ELR (cell line): Measurements from ENCODE around the gene SDHA.
"Not testable (repeated sequence)": the region's sequence is repeated elsewhere in the genome, so short reads cannot be mapped to it uniquely, and the experiment has no call there.

Experiments
- DNase-seq: peaks from one replicate; pipeline ENCODE4 v3.0.0-alpha.2; 2015; ENCODE audit warnings: low read depth

SDHA gene

DNA sequence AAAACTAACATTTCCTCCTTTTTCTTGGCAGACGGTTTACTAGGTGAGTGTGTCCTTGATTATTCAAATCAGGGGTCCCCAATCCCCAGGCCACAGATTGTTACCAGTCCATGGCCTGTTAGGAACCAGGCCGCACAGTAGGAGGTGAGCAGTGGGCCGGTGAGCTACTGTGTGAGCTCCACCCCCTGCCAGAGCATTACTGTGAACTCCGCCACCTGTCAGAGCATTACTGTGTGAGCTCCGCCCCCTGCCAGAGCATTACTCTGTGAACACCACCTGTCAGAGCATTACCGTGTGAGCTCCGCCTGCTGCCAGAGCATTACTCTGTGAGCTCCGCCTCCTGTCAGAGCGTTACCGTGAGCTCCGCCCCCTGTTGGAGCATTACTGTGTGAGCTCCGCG lies 39.0 kb downstream of the SDHA start:
- no peak for DNase-seq

GRCh38 chr5:263275-263974 lies 45.3 kb downstream of the SDHA start:
- DNase-seq = peak; percentile 92

DNA sequence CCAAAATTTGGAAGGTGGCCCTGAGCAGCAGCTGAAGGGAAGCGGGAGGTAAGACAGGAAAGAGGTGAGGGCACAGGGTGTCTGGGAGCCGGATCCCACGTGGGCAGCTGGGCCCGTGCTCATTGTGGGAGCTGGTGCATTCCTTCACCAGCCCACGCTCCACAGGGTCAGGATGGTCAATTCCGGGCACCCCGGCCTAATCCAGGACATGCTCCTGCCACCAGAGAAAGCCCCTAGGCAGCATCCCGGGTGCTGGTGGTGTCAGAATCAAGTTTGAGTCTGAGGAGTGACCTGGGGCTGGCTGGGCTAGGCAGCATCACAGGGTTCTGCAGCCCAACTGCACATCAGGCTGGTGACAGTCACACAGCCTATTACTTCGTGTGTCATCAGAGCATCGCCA lies 46.2 kb downstream of the SDHA start:
- DNase-seq = no peak

- DNase-seq = peak; percentile 76
Observed at GRCh38 chr5:266311-267026, 48.3 kb downstream of the SDHA start.

DNA sequence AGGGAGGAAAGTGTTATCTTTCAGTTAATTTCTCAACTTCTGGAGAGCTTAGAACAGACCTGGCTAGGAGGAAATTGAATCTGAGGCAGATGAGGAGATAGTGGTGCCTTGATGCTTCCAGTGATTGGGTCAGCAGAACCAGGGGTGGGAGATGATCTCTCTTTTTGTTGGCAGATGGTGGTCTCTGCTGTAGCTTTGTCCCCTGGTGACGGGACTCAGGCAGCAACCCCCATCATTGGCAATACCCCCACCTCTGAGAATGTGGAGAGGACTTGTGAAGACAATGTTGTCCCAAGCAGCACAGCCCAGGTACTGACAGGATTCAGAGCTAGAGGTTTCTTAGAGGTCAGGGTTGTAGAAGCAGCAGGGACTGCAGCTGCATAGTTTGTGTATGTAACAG lies 49.6 kb downstream of the SDHA start:
- no peak for DNase-seq

DNA sequence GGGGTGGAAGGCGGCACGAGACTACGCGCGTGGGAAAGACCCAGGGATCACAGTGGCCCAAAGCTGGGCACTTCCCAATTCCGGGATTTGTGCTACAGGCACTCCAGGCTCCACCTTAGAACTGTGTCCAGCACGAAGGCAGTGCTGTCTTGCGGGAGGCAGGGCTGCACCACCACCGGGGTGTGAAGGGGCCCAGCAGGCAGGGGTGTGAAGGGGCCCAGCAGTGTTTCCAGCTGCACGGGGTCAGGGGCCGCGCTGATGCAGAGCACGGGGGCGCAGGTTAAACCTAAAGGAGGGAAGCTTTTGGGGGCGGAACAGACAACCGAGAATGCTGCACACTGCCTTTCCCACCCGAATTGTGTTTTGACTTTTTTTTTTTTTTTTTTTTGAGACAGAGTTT lies 52.2 kb downstream of the SDHA start:
- DNase-seq = no peak

- DNase-seq = not testable (repeated sequence)
Observed at GRCh38 chr5:271828-272167, 53.7 kb downstream of the SDHA start.

DNA sequence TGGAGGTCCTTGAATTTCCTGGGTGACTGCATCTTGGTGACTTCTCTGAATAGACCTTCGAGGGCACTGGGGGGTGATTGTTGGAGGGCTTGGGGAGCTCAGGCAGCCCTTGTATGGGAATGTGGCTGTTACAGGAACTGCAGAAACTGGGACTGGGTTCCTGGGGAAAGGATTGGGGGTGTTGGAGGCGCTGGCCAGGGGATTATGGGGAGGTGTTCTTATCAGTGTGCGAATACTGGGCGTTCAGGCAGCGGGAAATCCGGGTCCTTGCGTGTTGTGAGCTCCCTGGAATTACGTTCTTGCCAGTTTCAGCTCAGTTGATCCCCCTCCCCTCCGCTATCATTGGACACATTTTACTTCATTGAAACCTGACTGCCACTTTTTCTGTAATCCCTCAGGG lies 55.0 kb downstream of the SDHA start:
- DNase-seq = not testable (repeated sequence)

- DNase-seq = not testable (repeated sequence)
Observed at GRCh38 chr5:273491-273890, 55.4 kb downstream of the SDHA start.

- DNase-seq = not testable (repeated sequence)
Observed at GRCh38 chr5:274346-274745, 56.2 kb downstream of the SDHA start.

DNA sequence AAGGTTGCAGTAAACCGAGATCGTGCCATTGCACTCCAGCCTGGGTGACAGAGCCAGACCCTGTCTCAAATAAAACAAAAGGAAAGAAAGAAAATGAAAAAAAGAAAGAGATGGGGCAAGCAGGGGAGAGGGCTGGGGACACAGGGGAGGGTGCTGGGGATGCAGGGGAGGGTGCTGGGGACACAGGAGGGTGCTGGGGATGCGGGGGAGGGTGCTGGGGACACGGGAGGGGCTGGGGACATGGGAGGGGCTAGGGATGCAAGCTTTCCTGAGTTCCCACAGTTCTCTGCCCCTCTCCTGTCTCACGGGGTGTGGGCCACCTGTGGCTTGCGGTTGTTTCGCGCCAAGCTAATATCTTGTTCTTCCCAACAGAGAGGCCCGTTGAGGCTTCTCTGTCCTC lies 60.5 kb downstream of the SDHA start:
- DNase-seq = no peak

DNA sequence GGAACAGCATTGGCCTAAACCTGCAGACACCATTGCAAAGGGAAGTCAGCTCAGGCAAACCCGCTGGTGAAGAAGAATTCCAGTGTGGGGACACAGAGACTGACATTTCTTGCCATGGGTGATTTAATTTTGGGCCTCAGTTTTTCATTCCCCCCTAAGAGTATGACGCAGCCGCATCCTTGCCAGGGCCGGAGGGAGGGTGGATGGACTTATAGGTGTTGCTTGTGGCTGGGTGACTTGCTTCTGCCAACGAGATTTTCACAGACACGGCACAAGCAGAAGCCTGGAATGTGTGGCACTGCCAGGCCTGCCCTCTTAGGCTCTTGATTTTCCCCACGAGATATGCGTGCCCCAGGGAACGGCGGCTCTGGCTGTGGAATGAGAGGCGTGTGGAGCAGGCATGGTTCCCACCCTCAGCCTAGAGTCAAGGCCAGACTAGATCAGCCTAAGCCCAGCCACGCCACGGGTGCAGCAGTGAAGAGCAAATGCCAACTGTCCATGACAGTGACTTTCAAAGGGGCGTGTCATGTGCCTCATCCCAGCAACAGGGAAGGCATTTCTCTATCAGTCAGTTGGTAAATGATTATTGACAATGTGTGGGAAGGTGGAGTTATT lies 61.0 kb downstream of the SDHA start:
- not testable (repeated sequence) for DNase-seq

- DNase-seq = no peak
Observed at GRCh38 chr5:285991-286557, 68.0 kb downstream of the SDHA start.

GRCh38 chr5:290200-290599 lies 72.1 kb downstream of the SDHA start:
- not testable (repeated sequence) for DNase-seq

DNA sequence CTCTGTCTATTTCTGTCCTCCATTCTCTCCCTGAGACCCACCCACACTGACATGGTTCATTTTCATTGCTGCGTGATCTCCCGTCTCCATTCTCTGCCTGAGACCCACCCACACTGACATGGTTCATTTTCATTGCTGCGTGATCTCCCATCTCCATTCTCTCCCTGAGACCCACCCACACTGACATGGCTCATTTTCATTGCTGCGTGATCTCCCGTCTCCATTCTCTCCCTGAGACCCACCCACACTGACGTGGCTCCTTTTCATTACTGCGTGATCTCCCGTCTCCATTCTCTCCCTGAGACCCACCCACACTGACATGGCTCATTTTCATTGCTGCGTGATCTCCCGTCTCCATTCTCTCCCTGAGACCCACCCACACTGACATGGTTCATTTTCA lies 73.2 kb downstream of the SDHA start:
- DNase-seq = not testable (repeated sequence)

DNA sequence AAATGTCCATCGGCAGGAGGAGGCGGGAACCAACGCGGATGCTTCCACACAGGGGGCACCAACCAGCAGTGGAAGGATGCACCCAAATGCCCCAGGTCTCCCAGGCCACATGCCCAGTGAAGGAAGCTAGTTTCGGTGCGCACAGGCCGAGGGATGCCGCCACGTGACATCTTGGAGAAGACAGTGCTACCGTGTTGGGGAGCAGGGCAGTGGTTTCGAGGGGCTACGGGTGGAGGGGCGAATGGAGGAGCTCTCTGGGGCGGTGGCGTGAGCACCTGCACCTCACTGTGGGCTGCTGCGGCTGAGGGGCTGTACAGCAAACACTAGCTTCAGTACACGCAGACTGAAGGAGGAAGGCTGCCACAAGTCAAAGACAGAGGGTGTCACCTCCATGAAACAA lies 76.7 kb downstream of the SDHA start:
- not testable (repeated sequence) for DNase-seq

GRCh38 chr5:296207-296606 lies 78.1 kb downstream of the SDHA start:
- DNase-seq = not testable (repeated sequence)

DNA sequence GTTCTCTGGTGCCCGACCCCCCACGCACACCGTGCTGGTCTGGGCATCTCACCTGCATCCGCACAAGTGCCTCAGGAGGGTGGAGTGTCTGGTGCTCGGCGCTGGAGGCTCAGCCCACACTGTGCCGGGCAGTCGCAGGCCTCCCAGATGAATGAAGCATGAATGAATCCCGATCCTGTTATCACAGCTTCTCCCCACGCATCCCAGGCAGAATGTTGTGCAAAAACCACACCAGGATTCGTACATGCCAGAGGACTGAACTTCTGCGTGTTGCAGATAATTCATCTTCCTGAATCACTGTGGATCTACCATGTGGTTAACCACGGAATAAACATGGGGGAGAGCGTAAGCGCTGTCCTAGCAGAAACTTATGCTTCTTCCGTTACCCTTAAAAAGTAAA lies 78.8 kb downstream of the SDHA start:
- DNase-seq = peak; percentile 81

DNA sequence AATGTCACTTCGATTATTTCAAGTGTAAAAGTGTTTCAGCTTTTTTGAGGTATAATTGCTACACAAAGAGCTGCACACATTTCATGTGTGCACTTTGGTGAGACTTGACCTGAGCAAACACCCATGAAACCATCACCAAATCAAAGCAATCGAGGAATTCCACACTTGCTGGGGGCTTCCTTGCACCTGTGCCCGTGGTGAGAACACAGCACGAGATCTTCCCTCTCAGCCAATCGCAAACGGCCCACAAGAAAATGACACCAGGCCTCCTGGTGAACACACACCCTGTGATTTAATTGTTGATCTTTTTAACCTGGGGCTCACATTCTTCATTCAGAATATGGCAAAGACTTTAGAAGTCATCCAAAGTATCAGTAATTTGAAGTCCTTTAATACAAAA lies 79.3 kb downstream of the SDHA start:
- DNase-seq = not testable (repeated sequence)

DNA sequence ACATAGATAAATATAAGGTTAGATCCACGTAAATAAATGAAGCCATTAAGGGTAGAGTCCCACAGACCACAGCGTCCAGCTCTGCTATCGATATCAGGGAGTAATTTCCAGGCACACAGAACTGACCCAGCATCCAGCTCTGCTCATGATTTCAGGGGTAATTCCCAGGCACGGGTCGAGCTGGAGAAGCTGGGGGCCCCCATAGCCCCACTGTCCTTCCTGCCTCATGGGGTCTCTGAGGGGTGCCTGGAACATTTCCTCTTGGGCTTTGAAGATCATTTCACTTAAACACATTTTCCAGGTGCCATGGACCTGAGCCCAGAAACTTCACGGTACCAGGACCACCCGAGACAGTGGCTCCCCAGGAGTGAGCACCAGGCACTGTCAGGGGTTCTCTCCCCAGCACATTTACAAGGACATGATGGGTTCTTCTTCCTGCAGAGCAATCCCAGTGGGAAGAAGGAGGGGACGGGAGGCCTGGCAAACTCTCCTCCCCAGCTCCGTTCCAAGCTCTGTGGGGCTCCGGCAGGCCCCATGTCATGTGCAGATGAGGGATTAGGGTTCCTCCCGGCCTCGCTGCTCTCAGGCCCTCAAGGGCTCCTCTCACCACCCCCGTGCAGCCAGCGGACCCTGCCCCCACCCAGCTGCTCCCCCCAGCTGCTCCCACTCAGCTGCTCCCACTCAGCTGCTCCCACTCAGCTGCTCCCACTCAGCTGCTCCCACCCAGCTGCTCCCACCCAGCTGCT lies 80.0 kb downstream of the SDHA start:
- not testable (repeated sequence) for DNase-seq

GRCh38 chr5:298737-299125 lies 80.6 kb downstream of the SDHA start:
- no peak for DNase-seq

- DNase-seq = not testable (repeated sequence)
Observed at GRCh38 chr5:299921-300320, 81.8 kb downstream of the SDHA start.
